Keratinocyte (primary cell): Measurements from ENCODE around the gene RIOK2.

Experiments
- CTCF ChIP-seq, 3 experiments: IDR thresholded peaks in 1 of 3; conservative IDR thresholded peaks in 1 of 3; optimal IDR thresholded peaks in 1 of 3; 2 replicates in 2 of 3; 3 replicates in 1 of 3; pipeline versions ENCODE3 to v1.5.1; 2011; ENCODE audit warnings: low read length in 3 of 3, mild to moderate bottlenecking in 3 of 3, moderate library complexity in 2 of 3, control low read depth in 1 of 3, inconsistent platforms in 1 of 3; ENCODE audit not compliant: insufficient read depth in 2 of 3; ENCODE audit errors: extremely low read depth in 1 of 3
- EZH2 ChIP-seq: IDR thresholded peaks from one replicate; pipeline ENCODE4 v1.6.1; 2012; ENCODE audit warnings: inconsistent platforms, mild to moderate bottlenecking, low read length, moderate library complexity

- TF ChIP-seq CTCF (optimal IDR thresholded peaks at IDR 0.05 in 1 of 3, IDR thresholded peaks at IDR 0.05 in 1 of 3, conservative IDR thresholded peaks at IDR 0.05 in 1 of 3; ENCODE audit: extremely low read depth in 1 of 3, insufficient read depth in 2 of 3, low read length in 3 of 3) (no peak), EZH2 (no peak)
Observed at GRCh38 chr5:97111004-97111403, 72.0 kb downstream of the RIOK2 start.
